ENCODE data around the gene KANK4. TPM values are rescaled to one million over a fixed set of nuclear protein-coding genes. Genes with fewer than 3 reads are reported as not detected.

The KANK4 gene
- polyA plus RNA-seq, 3 donors, result not detected

DNA sequence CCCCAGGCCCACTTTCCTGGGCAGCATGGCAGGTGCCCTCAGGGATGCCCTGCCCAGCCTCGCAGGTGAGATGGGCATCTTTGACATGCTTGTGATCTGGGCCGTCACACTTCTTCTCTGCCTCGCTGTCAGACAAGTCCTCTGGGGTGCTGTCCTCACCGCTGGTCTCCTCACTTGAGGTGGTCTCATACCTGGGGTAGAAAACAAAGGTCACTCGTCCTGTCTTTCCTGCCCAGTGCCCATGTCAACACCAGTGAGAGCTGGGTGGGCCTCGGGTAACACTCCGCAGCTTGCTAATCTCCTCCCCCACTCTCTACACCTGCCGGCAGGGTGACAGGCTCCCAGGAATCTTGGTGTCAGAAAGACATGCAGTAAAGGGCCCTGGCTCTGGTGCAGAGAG lies 50.9 kb downstream of the KANK4 start:
- H4K20me1 ChIP-seq (ENCODE audit: insufficient read depth, low read length), result no peaks in the 10 kb centered on the region
- peaks cover 0 to 2% (median 2%) of the 10 kb centered on the region in 3 donors for H3K27me3 Mint-ChIP-seq (ENCODE audit: low read depth in 3 of 3)
- H3K36me3 ChIP-seq (replicated peaks in 1 of 2; ENCODE audit: control insufficient read depth in 1 of 2, insufficient read depth in 2 of 2, low read length in 2 of 2), result no peaks in the 10 kb centered on the region
- H3K27ac Mint-ChIP-seq, result no peak overlapping the region
- intact Hi-C loops (cut with micrococcal nuclease), result no loop called here
- H2AFZ ChIP-seq (ENCODE audit: insufficient read depth, low read depth, low read length, poor library complexity, severe bottlenecking), result no peak overlapping the region
- H3K4me2 ChIP-seq (replicated peaks; ENCODE audit: extremely low read depth, low read length, poor library complexity, severe bottlenecking), result no peak overlapping the region
- H3K9me3 ChIP-seq (replicated peaks in 1 of 2; ENCODE audit: control insufficient read depth in 1 of 2, insufficient read depth in 1 of 2, low read length in 2 of 2), result no peaks in the 10 kb centered on the region
- no peaks in the 10 kb centered on the region for H3K79me2 ChIP-seq (ENCODE audit: insufficient read depth, low read length)
- WGBS (ENCODE audit: insufficient coverage), result 88% methylated on average over 3 of the region's 8 CpGs
- H3K9ac ChIP-seq (ENCODE audit: insufficient read depth, low read length, poor library complexity, severe bottlenecking), result no peak overlapping the region
- H3K36me3 Mint-ChIP-seq, result no peaks in the 10 kb centered on the region
- H3K4me1 ChIP-seq (ENCODE audit: control insufficient read depth in 1 of 2, insufficient read depth in 2 of 2, low read length in 2 of 2), result peaks cover 6 to 10% of the 10 kb centered on the region in 2 donors
- H3K27me3 ChIP-seq (ENCODE audit: control insufficient read depth in 2 of 2, insufficient read depth in 2 of 2, low read length in 2 of 2), result no peaks in the 10 kb centered on the region
- no peak for DNase-seq
- H3K4me3 Mint-ChIP-seq, result no peak overlapping the region
- no peaks in the 10 kb centered on the region for H3K9me3 Mint-ChIP-seq
- no peak overlapping the region for H3K4me3 ChIP-seq (replicated peaks in 1 of 3; ENCODE audit: low read depth in 2 of 3, low read length in 3 of 3)
- TF ChIP-seq, protein P1, sequence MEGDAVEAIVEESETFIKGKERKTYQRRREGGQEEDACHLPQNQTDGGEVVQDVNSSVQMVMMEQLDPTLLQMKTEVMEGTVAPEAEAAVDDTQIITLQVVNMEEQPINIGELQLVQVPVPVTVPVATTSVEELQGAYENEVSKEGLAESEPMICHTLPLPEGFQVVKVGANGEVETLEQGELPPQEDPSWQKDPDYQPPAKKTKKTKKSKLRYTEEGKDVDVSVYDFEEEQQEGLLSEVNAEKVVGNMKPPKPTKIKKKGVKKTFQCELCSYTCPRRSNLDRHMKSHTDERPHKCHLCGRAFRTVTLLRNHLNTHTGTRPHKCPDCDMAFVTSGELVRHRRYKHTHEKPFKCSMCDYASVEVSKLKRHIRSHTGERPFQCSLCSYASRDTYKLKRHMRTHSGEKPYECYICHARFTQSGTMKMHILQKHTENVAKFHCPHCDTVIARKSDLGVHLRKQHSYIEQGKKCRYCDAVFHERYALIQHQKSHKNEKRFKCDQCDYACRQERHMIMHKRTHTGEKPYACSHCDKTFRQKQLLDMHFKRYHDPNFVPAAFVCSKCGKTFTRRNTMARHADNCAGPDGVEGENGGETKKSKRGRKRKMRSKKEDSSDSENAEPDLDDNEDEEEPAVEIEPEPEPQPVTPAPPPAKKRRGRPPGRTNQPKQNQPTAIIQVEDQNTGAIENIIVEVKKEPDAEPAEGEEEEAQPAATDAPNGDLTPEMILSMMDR (IDR thresholded peaks at IDR 0.05), result no peak
- H3K4me1 Mint-ChIP-seq, result peaks cover 28% of the 10 kb centered on the region
- no peak overlapping the region for H3K27ac ChIP-seq (ENCODE audit: low read depth in 1 of 2, low read length in 2 of 2)

- peaks cover 17% of the 10 kb centered on the region for H3K4me1 Mint-ChIP-seq
- WGBS (ENCODE audit: insufficient coverage), result 46% methylated on average over 8 of the region's 9 CpGs
- Histone ChIP-seq H2AFZ (ENCODE audit: insufficient read depth, low read depth, low read length, poor library complexity, severe bottlenecking) (no peak overlapping the region), H3K9me3 (replicated peaks in 1 of 2; ENCODE audit: control insufficient read depth in 1 of 2, insufficient read depth in 1 of 2, low read length in 2 of 2) (no peaks in the 10 kb centered on the region), H3K4me3 (replicated peaks in 1 of 3; ENCODE audit: low read depth in 2 of 3, low read length in 3 of 3) (no peak overlapping the region), H3K9ac (ENCODE audit: insufficient read depth, low read length, poor library complexity, severe bottlenecking) (no peak overlapping the region), H3K79me2 (ENCODE audit: insufficient read depth, low read length) (no peaks in the 10 kb centered on the region), H3K36me3 (replicated peaks in 1 of 2; ENCODE audit: control insufficient read depth in 1 of 2, insufficient read depth in 2 of 2, low read length in 2 of 2) (no peaks in the 10 kb centered on the region), H3K27me3 (ENCODE audit: control insufficient read depth in 2 of 2, insufficient read depth in 2 of 2, low read length in 2 of 2) (no peaks in the 10 kb centered on the region), H3K4me2 (replicated peaks; ENCODE audit: extremely low read depth, low read length, poor library complexity, severe bottlenecking) (no peak overlapping the region), H3K4me1 (ENCODE audit: control insufficient read depth in 1 of 2, insufficient read depth in 2 of 2, low read length in 2 of 2) (no peaks in the 10 kb centered on the region), H4K20me1 (ENCODE audit: insufficient read depth, low read length) (no peaks in the 10 kb centered on the region), H3K27ac (ENCODE audit: low read depth in 1 of 2, low read length in 2 of 2) (no peak overlapping the region)
- no peak overlapping the region for H3K4me3 Mint-ChIP-seq
- intact Hi-C loops (cut with micrococcal nuclease), result no loop called here
- no peaks in the 10 kb centered on the region for H3K36me3 Mint-ChIP-seq
- TF ChIP-seq, protein P1 (IDR thresholded peaks at IDR 0.05), result no peak
- peaks cover 2% of the 10 kb centered on the region in 3 donors for H3K27me3 Mint-ChIP-seq (ENCODE audit: low read depth in 3 of 3)
- no peaks in the 10 kb centered on the region for H3K9me3 Mint-ChIP-seq
- DNase-seq, result no peak
- no peak overlapping the region for H3K27ac Mint-ChIP-seq
These were observed 53.0 kb downstream of the KANK4 start for GRCh38 chr1:62265956-62266935.
